HepG2 (cell line): ENCODE data around the gene PLCL2. TPM values are rescaled to one million over a fixed set of nuclear protein-coding genes. Genes with fewer than 3 reads are reported as not detected.

ENCODE experiments used
- ATAC-seq: fragments of 200-7000 bp; cut with Tn5 transposase; 3 replicates; pipeline ENCODE4 v1.9.1; 2020; ENCODE audit warnings: mild to moderate bottlenecking, moderate library complexity
- BruUV-seq: library from RNA; stranded (reverse); fragments of 400-500 nt; replicated peaks from 2 replicates; lab custom pipeline; 2021; lab: Mats Ljungman, UMichigan
- CTCF ChIA-PET: fragments of 300-600 bp; formaldehyde crosslinking; extraction: SDS; loops from one replicate; lab custom pipeline; 2021; ENCODE audit warnings: low total read pairs, inconsistent platforms, low intra/inter-chr PET ratio; lab: Yijun Ruan, JAX
- POLR2A ChIA-PET: fragments of 350-600 bp; sonication (Branson Sonifier 250); formaldehyde crosslinking; loops from one replicate; lab custom pipeline; 2020; ENCODE audit warnings: antibody characterized with exemption, inconsistent platforms; lab: Yijun Ruan, JAX
- DNase-seq: peaks from one replicate; pipeline ENCODE4 v3.0.0-alpha.2; 2015; ENCODE audit warnings: low spot score
- FAIRE-seq: peaks from 3 replicates; lab custom pipeline; 2011; peaks lifted over from hg19 to GRCh38; lab: Jason Lieb, UNC
- H2AFZ ChIP-seq: one replicate; pipeline ENCODE4 v1.6.1; 2011; ENCODE audit warnings: low read length, inconsistent platforms
- H3K27ac ChIP-seq: fragments of 300-600 bp; 3 replicates; pipeline ENCODE4 v1.8.0; 2011; ENCODE audit warnings: mixed run types, mild to moderate bottlenecking, mixed read lengths, low read length, inconsistent platforms; ENCODE audit not compliant: insufficient read depth; ENCODE audit errors: extremely low read length
- H3K27me3 ChIP-seq, 2 experiments: fragments of 200-600 bp in 1 of 2; 2 replicates in 1 of 2; 3 replicates in 1 of 2; pipeline versions ENCODE4 v1.6.0 to v1.8.0; 2011; ENCODE audit warnings: low read length in 2 of 2, mild to moderate bottlenecking in 2 of 2, moderate library complexity in 2 of 2, inconsistent platforms in 1 of 2; ENCODE audit not compliant: insufficient read depth in 2 of 2, control insufficient read depth in 1 of 2
- H3K36me3 ChIP-seq, 2 experiments: fragments of 200-600 bp in 1 of 2; replicated peaks in 1 of 2; 2 replicates in 1 of 2; 3 replicates in 1 of 2; pipeline versions ENCODE4 v1.5.1 to v1.8.0; 2011; ENCODE audit warnings: low read length in 2 of 2, inconsistent platforms in 1 of 2; ENCODE audit not compliant: insufficient read depth in 2 of 2, control insufficient read depth in 1 of 2
- H3K4me1 ChIP-seq: 2 replicates; pipeline ENCODE4 v1.5.1; 2012; ENCODE audit warnings: low read length, inconsistent platforms; ENCODE audit not compliant: insufficient read depth
- H3K4me2 ChIP-seq: 2 replicates; pipeline ENCODE4 v1.6.0; 2011; ENCODE audit warnings: low read depth, low read length, inconsistent platforms
- H3K4me3 ChIP-seq, 3 experiments: fragments of 200-600 bp in 1 of 3; sonication (generic), shearing (Covaris generic) in 1 of 3; replicated peaks in 1 of 3; 2 replicates each; pipeline ENCODE4 v1.5.1; 2011 to 2016; ENCODE audit warnings: low read length in 3 of 3, inconsistent platforms in 2 of 3, low read depth in 2 of 3, mild to moderate bottlenecking in 2 of 3, control low read depth in 1 of 3, mixed read lengths in 1 of 3; ENCODE audit not compliant: insufficient read depth in 1 of 3
- H3K79me2 ChIP-seq: one replicate; pipeline ENCODE4 v1.6.1; 2011; ENCODE audit warnings: low read length, inconsistent platforms; ENCODE audit not compliant: insufficient read depth
- H3K9ac ChIP-seq: 2 replicates; pipeline ENCODE4 v1.6.0; 2011; ENCODE audit warnings: mild to moderate bottlenecking, low read depth, low read length, inconsistent platforms; ENCODE audit not compliant: insufficient read depth
- H3K9me3 ChIP-seq: 2 replicates; pipeline ENCODE4 v1.5.1; 2012; ENCODE audit warnings: mild to moderate bottlenecking, low read length
- H4K20me1 ChIP-seq: 2 replicates; pipeline ENCODE4 v1.6.0; 2011; ENCODE audit warnings: inconsistent platforms, mild to moderate bottlenecking, low read length, moderate library complexity; ENCODE audit not compliant: insufficient read depth
- GRHL1 ChIP-seq: sonication (generic); formaldehyde crosslinking; conservative IDR thresholded peaks from 2 replicates; pipeline ENCODE4 v1.8.0; 2022; ENCODE audit warnings: missing genetic modification reagents
- KLF12 ChIP-seq: sonication (generic); formaldehyde crosslinking; IDR thresholded peaks from 2 replicates; pipeline ENCODE4 v1.4.0; 2020; ENCODE audit warnings: missing genetic modification reagents, borderline replicate concordance
- NFE2L2 ChIP-seq: fragments of 150-350 bp; IDR thresholded peaks from 2 replicates; pipeline ENCODE4 v1.6.1; 2014; ENCODE audit warnings: low read length
- NR1H2 ChIP-seq: sonication (generic); formaldehyde crosslinking; IDR thresholded peaks from 2 replicates; pipeline ENCODE4 v1.8.1; 2022; ENCODE audit warnings: low read depth, missing genetic modification reagents, borderline replicate concordance
- NR2F6 ChIP-seq, 2 experiments: IDR thresholded peaks; 2 replicates each; pipeline ENCODE4 v1.6.1; 2016; ENCODE audit warnings: antibody characterized with exemption in 1 of 2, mild to moderate bottlenecking in 1 of 2
- PAX8 ChIP-seq: sonication (generic); formaldehyde crosslinking; IDR thresholded peaks from 2 replicates; pipeline ENCODE4 v1.8.0; 2022; ENCODE audit warnings: mild to moderate bottlenecking, missing genetic modification reagents, borderline replicate concordance
- SALL2 ChIP-seq: sonication (generic); formaldehyde crosslinking; IDR thresholded peaks from 2 replicates; pipeline ENCODE4 v1.8.1; 2023; ENCODE audit warnings: mild to moderate bottlenecking, missing genetic modification reagents, inconsistent platforms
- TRAFD1 ChIP-seq: sonication (generic); formaldehyde crosslinking; IDR thresholded peaks from 2 replicates; pipeline ENCODE4 v1.5.1; 2020; ENCODE audit warnings: missing genetic modification reagents, mild to moderate bottlenecking, borderline replicate concordance
- ZNF335 ChIP-seq: sonication (generic); formaldehyde crosslinking; IDR thresholded peaks from 2 replicates; pipeline ENCODE4 v1.4.0; 2020; ENCODE audit warnings: missing genetic modification reagents
- ZNF382 ChIP-seq: sonication (generic); formaldehyde crosslinking; IDR thresholded peaks from 2 replicates; pipeline ENCODE4 v1.5.0; 2020; ENCODE audit warnings: missing genetic modification reagents, mild to moderate bottlenecking, borderline replicate concordance
- WGBS: methylation state at CpG from one replicate; pipeline ENCODE4 v1.1.6; 2017; ENCODE audit warnings: low lambda C conversion rate; 5-methylcytosine and 5-hydroxymethylcytosine counted together
- in situ Hi-C: cut with HindIII; loops from 2 replicates; pipeline ENCODE4 v1.10.0; 2017; ENCODE audit warnings: low pct_unique_long_range_greater_than_20kb; ENCODE audit not compliant: extremely low pct_ligation_motif_present
- intact Hi-C: fragments of 100-400 bp; cut with micrococcal nuclease; formaldehyde crosslinking; loops from one replicate; pipeline ENCODE4 v1.10.0; 2022; ENCODE audit not compliant: unreplicated experiment
- polyA plus RNA-seq, 8 experiments: library from polyadenylated mRNA; depleted of rRNA in 3 of 8; stranded (reverse) in 7 of 8; unstranded in 1 of 8; fragments of >200 nt; fragmentation: Illumina TruSeq in 4 of 8; extraction: Trizol in 4 of 8; gene quantifications; 2 replicates each; pipeline versions ENCODE4 v1.2.1 to v1.2.3, GENCODE V29; 2011 to 2016; ENCODE audit warnings: low read depth in 4 of 8, missing spikeins in 1 of 8, mixed read lengths in 1 of 8; ENCODE audit not compliant: insufficient read depth in 1 of 8
- total RNA-seq, 5 experiments: library from RNA; depleted of rRNA; stranded (reverse); fragments of >200 nt; fragmentation: Illumina TruSeq; extraction: Trizol; gene quantifications; 2 replicates each; pipeline ENCODE4 v1.2.3, GENCODE V29; 2016; ENCODE audit warnings: low read depth in 1 of 5

PLCL2 gene
- total and polyA plus RNA-seq, 2 of the 13 experiments (the other 11 are each of a cell fraction or from before 2014, with no cell fraction given), result not detected

DNA sequence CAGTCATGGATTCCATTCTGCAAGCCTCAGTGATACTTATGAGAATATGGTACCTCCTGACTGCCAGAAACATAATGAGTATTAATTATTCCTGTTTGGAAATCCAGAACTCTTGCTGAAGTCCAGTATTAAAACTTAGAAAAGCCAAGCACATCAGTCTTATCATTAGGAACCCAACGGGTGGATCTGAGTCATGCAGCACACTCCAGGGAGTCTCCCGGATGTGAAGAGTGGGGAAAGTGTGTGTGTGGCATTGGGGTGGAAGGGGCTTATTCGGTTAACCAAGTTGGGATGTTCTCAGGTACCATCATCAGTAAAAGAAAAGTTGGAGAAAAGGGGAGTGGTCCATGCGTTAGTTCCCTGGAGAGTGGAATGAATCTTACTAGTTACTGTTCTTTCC lies 181.1 kb downstream of the PLCL2 start (continued):
- TF ChIP-seq GRHL1 (CRISPR knock-in tag) (no peak), PAX8 (CRISPR knock-in tag) (no peak), SALL2 (CRISPR knock-in tag) (no peak), NR1H2 (CRISPR knock-in tag) (no peak), ZNF382 (CRISPR knock-in tag) (no peak), NR2F6 (IDR thresholded peaks at IDR 0.05) (no peak), NR2F6 (CRISPR knock-in tag; IDR thresholded peaks at IDR 0.05) (no peak), TRAFD1 (no peak), KLF12 (CRISPR knock-in tag) (no peak)

- CTCF ChIA-PET, result no interaction called here
- Histone ChIP-seq H3K4me2 (no peak overlapping the region), H3K4me1 (no peaks in the 10 kb centered on the region), H3K9me3 (no peaks in the 10 kb centered on the region)
- intact Hi-C loops, result no loop called here
- TF ChIP-seq NFE2L2 (peak; percentile 54; the same call in 1 of the 2 replicates), ZNF335 (CRISPR knock-in tag) (no peak)
- TF ChIP-seq, all 625 proteins: peak for 1
- H3K9ac ChIP-seq, result no peak overlapping the region
- no peaks in the 10 kb centered on the region for H3K36me3 ChIP-seq
- DNase-seq (no peak), FAIRE-seq (no peak), ATAC-seq (no peak)
- no peak overlapping the region for H3K4me3 ChIP-seq
- WGBS, result 49% methylated on average over 4 of the region's 4 CpGs
- H2AFZ ChIP-seq, result no peak overlapping the region
- in situ Hi-C loops, result no loop called here
- no peaks in the 10 kb centered on the region for H3K79me2 ChIP-seq
- H3K27ac ChIP-seq, result no peak overlapping the region
- H4K20me1 ChIP-seq, result no peaks in the 10 kb centered on the region
- no TSS peak for BruUV-seq
- H3K27me3 ChIP-seq, result no peaks in the 10 kb centered on the region; a peak in 1 of 5 replicates
- POLR2A ChIA-PET, result no interaction called here
Measured at GRCh38 chr3:17069754-17070153, 185.0 kb downstream of the PLCL2 start.
